NOMO-1 (cell line): Measurements from ENCODE around the gene CAMSAP3.
A peak's percentile ranks its signal among the peaks of the same experiment; 100 is the strongest.

Experiments used
- DNase-seq, 2 experiments: peaks; one replicate each; lab custom pipeline; 2025; ENCODE audit not compliant: unreplicated experiment in 2 of 2; lab: John Stamatoyannopoulos, UW

The CAMSAP3 gene

GRCh38 chr19:7612282-7613274 lies 16.9 kb downstream of the CAMSAP3 start:
- DNase-seq, result no peak

DNA sequence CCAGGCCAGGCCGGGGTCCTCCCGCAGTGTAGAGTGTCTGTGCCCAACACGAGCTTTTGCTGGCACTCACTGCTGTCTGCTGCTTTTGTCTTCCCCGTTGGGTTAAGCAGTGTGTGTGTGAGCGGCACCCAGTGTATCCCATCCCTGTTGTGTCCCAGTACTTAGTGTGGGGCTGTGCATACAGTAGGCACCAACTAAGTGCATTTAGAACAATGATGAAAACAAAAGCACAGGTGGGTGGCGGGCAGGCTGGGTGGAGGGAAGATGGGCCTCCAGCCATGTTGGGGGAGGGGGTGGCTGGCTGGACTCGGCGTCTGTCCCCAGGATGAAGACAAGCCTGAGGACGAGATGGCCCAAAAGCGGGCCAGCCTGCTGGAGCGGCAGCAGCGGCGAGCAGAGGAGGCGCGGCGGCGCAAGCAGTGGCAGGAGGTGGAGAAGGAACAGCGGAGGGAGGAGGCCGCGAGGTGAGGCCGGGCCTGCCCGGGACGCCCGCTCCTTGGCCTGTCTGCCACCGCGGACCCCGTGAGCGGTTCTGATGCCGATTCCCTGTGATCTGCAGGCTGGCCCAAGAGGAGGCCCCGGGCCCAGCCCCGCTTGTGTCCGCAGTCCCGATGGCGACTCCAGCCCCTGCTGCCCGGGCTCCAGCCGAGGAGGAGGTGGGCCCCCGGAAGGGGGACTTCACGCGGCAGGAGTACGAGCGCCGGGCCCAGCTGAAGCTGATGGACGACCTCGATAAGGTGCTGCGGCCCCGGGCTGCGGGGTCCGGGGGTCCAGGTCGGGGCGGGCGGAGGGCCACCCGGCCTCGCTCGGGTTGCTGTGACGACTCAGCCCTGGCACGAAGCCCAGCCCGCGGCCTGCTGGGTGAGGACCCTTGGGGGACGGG lies 19.4 kb downstream of the CAMSAP3 start:
- no peak for DNase-seq

DNA sequence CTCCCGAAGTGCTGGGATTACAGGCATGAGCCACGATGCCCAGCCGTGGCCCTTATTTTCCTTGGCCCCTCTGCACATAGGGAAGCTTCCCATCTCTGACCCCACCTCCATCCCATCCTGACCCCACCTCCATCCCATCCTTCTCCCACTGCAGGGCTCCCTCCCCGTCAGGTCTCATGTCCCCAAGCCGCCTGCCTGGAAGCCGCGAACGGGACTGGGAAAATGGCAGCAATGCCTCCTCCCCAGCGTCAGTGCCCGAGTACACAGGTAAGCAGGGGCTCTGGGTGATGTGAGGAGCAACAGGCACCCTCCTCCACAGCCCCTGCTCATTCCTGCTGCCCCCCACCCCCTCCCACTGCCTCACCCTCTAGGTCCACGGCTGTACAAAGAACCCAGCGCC lies 21.5 kb downstream of the CAMSAP3 start:
- no peak for DNase-seq

GRCh38 chr19:7617735-7618134 lies 22.1 kb downstream of the CAMSAP3 start:
- no peak for DNase-seq

- no peak for DNase-seq
Measured at GRCh38 chr19:7618348-7618747, 22.7 kb downstream of the CAMSAP3 start.

- DNase-seq, result no peak
Measured at GRCh38 chr19:7618771-7619510, 23.3 kb downstream of the CAMSAP3 start.

GRCh38 chr19:7619671-7620441 lies 24.2 kb downstream of the CAMSAP3 start:
- no peak for DNase-seq

DNA sequence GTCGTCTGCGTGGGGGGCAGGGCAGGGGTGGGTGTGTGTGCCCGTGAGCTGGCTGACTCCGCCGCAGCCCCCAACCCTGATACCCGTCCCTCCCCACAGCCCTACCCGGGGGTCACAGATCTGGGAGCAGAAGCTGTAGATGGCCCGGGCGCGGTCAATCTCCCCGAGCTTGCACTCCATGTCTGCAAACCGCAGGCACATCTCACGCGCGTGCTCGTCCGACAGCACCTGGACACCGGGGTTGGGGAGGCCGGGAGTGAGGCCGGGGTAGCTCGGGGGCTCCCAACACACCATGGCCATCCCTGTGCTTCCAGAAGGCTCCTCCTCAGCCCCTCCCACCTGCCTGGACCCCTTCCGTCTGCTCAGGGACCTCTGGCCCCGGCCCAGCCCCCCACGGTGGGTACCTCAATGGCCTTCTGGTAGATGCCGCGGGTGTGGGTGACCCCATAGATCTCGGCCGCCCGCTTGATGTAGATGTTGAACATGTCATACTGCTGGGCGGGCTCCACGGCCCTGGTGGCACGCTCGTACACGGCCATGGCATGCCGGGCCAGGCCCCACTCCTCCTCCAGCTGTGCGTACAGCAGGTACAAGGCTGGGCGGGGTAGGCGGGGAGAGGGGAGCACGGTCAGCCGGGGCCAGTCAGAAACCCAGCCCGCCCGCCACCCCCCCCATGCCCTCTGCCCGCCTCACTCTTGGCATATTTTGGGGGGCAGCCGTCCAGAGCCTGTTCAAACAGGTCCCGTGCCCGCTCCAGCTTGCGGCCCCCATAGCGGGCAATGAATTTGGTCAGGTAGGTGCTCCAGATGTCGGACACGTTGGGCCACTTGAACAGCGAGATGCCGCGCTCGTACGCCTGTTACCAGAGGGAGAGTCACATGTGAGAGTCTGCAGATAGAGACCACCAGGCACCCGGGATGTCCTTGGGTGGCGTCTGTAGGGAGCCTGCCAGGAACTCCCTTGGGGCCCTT lies 25.1 kb downstream of the CAMSAP3 start:
- DNase-seq, result no peak

- no peak for DNase-seq
Measured at GRCh38 chr19:7622933-7623685, 27.4 kb downstream of the CAMSAP3 start.

DNA sequence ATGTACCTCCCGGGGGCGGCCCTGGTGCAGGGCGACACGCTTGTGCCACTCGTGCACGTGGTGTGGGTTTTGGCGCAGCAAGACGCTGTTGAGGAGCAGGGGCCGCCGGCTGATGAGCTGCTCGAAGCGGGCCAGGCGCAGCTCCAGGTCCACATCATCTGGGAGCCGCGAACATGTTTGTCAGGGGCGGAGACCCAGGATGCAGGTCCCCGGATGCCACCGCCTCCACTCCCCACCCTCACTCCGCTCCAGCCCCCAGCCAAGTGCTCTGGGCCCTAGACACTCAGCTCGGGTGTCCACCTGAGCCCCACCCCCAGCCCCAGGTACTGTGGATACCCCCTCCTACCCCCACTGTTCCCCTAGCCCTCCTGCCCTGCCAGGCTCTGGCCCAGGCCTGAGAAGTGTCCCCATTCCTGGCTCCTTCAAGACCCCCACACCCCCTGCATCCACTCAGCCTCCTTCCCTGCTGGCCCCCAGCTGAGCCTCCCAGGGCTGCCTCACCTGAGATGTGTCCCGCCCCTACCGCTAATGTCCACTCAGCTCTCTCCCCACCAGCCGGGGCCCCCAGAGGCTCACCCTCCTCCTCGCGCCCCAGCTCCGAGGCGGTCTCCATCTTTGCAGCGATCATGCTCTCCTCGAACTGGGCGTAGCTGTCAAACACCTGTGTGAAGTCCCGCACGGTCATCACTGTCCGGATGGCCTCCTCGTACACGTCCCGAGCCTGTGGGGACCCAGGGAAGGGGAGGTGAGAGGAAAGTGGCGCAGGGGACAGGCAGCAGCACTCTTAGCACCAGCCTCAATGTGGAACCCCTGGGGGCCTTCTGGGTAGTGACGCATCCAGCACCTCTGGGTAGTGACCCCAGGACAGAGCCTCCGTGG lies 28.3 kb downstream of the CAMSAP3 start:
- no peak for DNase-seq

GRCh38 chr19:7624810-7625209 lies 29.1 kb downstream of the CAMSAP3 start:
- DNase-seq, result no peak

DNA sequence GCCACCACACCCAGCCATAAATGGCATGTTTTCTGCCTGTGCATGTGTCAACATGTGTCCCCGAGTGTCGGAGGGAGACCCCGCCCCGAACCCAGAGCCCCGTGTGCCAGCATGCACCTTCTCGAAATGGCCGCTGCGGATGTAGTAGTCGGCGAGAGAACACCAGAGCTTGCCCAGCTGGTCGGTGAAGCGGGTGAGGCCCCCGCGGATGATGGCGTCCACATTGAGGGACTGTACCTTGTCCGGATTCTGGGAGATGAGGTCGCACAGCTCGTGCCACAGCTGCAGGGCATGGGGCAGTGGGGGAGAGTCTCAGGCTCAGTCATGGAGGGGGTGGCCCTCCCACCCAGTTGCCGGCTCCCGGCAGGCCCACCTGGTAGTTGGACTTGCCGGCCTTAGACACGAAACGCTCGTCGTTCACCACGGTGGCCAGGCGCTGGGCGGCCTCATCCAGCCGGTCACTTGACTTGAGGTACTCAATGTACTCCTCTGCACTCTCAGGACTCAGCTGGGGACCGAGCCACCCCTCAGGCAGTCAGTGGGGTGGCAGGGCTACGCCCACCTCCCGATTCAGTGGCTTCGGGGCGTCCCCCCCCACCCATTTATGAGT lies 30.2 kb downstream of the CAMSAP3 start:
- no peak for DNase-seq

DNA sequence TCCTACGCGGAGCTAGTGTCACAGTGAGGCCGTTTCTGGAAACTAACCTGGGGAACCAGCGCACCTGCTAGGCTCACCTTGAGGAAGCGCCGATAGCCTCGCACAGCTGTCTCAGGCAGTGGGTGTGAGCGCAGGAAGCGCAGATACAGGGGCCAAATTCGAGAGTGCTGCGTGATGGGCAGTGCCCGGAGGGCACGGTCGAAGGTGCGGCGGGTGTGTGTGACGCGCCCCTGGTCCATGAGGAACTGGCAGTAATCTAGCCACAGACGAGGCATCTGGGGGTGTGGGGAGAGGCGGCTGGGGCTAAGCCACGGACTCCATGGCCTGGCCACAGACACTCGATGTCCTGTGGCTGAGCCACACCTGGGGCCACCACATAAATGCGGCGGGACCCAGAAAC lies 31.5 kb downstream of the CAMSAP3 start:
- no peak for DNase-seq

DNA sequence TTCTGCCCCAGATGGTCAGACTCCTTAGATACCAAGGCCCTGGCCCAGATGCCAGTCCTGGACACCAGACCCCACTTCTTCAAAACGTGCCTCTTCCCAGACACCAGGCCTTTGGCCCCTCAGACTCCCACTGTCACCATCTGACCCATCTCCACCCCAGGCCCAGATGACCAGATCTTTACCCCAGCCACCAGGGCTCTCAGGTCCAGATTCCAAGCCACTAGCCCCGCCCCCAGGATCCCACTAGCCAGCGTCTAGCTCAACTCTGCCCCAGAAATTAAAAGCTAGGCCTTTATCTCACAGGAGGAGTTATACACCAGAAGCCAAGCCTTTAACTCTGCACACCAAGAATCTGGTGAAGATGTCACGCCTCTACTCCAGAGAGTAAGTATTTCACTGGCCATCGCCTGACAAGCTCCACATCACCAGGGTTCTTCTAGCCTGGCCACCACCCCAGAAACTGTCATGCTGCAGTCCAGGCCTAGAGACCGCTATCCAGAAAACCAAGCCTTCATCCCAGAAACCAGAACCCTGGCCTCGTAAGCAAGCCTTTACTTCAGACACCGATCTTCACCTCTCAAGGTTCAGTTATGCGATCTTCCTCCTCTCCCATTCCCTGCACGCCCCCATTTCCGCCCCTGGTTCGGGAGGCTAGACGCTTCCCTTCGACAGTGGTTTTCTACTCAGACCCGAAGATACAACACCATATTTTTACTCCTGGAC lies 33.1 kb downstream of the CAMSAP3 start:
- DNase-seq, result no peak

- DNase-seq, result peak; percentile 98 to 99
Measured at GRCh38 chr19:7629347-7630054, 33.8 kb downstream of the CAMSAP3 start, which contains the start of the genes PET100 and XAB2. Gene PET100, plus strand, starts transcription at chr19:7629793. Its CDS starts 41 bp downstream, at chr19:7629834. Gene XAB2, minus strand, starts transcription at chr19:7629545. Its CDS starts 18 bp downstream, at chr19:7629527.
